MM.1S (cell line): ENCODE results near the gene MGME1.

Experiments
- CTCF ChIP-seq: fragments of 300-600 bp; sonication (generic); IDR thresholded peaks from 2 replicates; pipeline ENCODE4 v1.5.1; 2016; ENCODE audit warnings: antibody characterized with exemption, low read length, mixed read lengths
- EZH2 ChIP-seq: fragments of 300-600 bp; sonication (generic); optimal IDR thresholded peaks from 2 replicates; pipeline ENCODE3; 2017; ENCODE audit warnings: low read depth, mild to moderate bottlenecking, antibody characterized with exemption, low read length, mixed read lengths

DNA sequence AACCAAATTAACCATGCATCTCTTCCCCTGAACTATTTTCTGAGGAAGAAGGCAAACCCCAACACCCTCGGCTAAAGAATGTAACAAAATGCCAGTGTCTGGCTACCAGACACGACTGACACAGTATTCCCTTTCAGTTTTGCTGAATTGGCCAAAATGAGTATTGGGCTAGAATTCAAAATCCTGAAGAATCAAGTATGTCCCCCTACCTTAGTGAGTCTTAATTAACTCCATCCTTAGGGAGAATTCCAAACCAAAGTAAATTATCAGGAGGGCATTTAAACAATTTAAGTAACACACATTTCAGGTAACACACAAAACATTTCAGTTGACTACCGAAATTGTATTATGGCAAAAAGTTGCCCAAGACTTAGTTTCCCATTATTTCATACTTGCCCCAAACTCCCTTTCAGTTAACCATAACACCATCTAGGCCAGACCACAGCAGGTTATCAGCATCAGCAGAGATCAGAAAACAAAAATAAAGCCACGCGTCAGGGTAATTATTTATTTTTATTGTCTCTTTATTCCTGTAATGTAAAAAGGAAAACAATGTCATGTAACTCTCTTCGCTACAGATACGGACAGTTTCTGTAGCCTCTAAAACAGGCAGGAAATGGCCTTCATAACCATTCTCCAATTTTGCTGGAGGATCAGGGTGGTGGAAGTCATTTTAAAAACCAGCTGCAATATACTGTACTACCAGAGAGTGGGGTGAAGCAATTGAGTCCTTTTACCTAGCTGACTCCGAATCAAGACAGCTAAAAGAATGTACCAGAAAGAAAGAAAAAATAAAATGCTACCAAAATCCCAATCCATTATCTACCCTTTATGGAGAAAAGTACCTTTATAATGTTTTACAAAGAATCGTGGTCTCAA lies 2.1 kb upstream of the MGME1 start:
- TF ChIP-seq CTCF (peak; percentile 39), EZH2 (no peak)
